Stimulated activated CD8-positive, alpha-beta memory T cell treated with anti-CD3 and anti-CD28 coated beads, Interleukin-12 subunit alpha, Interleukin-12 subunit beta, amount 100 ng/mL, for 1 hour (primary cell): ENCODE results near the gene GRIP2.

Experiments
- DNase-seq: peaks from one replicate; pipeline ENCODE4 v3.0.0-alpha.2; 2020; ENCODE audit warnings: low read depth

The GRIP2 gene

GRCh38 chr3:14452740-14453710 lies 87.1 kb downstream of the GRIP2 start:
- DNase-seq = no peak

GRCh38 chr3:14451844-14452739 lies 88.0 kb downstream of the GRIP2 start:
- DNase-seq = no peak

- no peak for DNase-seq
Observed at GRCh38 chr3:14450922-14451606, 89.1 kb downstream of the GRIP2 start.

GRCh38 chr3:14450506-14450905 lies 89.6 kb downstream of the GRIP2 start:
- DNase-seq = no peak

- DNase-seq = no peak
Observed at GRCh38 chr3:14448756-14449727, 91.1 kb downstream of the GRIP2 start.

- DNase-seq = no peak
Observed at GRCh38 chr3:14448063-14448462, 92.1 kb downstream of the GRIP2 start.

GRCh38 chr3:14446988-14447570 lies 93.1 kb downstream of the GRIP2 start:
- no peak for DNase-seq

GRCh38 chr3:14445773-14446172 lies 94.4 kb downstream of the GRIP2 start:
- DNase-seq = no peak

- no peak for DNase-seq
Observed at GRCh38 chr3:14444380-14444779, 95.8 kb downstream of the GRIP2 start.

GRCh38 chr3:14441920-14442300 lies 98.2 kb downstream of the GRIP2 start:
- no peak for DNase-seq

GRCh38 chr3:14441240-14441919 lies 98.8 kb downstream of the GRIP2 start:
- no peak for DNase-seq

- no peak for DNase-seq
Observed at GRCh38 chr3:14440531-14441239, 99.5 kb downstream of the GRIP2 start.

GRCh38 chr3:14440168-14440518 lies 100.0 kb downstream of the GRIP2 start:
- no peak for DNase-seq

GRCh38 chr3:14439501-14440167 lies 100.5 kb downstream of the GRIP2 start:
- no peak for DNase-seq
